DOHH2 (cell line): Measurements from ENCODE around the gene SEC22A.

ENCODE experiments used
- EZH2phosphoT487 ChIP-seq: fragments of 200-600 bp; sonication (generic); IDR thresholded peaks from 2 replicates; pipeline ENCODE4 v1.6.1; 2017; ENCODE audit warnings: borderline replicate concordance, mild to moderate bottlenecking, antibody characterized with exemption, low read length, moderate library complexity, mixed read lengths
- TF ChIP-seq, protein P1 (sequence below): fragments of 200-600 bp; sonication (generic); IDR thresholded peaks from one replicate; pipeline ENCODE4 v1.5.1; 2014; ENCODE audit warnings: antibody characterized with exemption, mild to moderate bottlenecking, low read depth, low read length; ENCODE audit not compliant: poor library complexity, severe bottlenecking

DNA sequence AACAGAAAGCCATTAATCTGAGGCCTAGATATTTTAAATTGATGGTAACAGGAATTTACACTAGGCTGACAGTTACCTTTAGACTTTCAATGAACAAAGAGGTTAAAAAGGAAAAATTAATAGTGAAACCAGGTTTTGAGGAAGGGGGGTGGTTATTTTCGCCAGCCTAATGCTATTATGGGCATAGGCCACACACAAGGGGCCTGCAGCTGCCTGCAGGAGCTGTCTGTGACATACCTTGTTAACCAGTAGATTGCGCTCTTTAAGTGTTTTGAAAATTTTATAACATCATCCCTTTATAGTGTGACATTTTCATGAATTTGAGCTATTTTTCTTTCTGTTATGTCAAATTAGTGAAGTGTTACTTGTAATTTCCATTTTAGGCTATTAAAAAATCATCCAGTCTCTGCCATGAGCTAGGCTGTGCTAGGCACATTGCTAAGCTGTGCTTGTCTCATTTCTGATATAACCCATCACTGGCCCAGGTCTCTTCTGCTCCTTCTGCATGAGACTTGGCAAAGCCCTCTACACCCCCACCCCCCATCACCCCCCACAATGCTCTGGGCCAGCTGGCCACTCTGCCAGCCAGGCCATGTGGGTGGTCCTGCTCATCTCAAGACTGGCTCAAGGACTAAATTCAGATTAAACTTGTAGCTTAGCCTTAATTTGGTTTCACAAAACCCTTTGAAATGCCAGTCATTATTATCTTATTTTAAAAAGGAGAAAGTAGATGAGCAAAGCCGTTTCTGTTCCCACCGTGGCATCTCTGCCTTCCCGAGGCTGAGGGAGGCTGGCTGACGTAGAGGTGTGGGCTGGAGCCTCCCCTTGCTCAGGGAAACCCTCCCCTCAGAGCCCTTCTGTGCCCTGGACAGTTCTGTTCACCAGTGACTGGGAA is 48.4 kb upstream of the SEC22A start:
- TF ChIP-seq, protein P1, sequence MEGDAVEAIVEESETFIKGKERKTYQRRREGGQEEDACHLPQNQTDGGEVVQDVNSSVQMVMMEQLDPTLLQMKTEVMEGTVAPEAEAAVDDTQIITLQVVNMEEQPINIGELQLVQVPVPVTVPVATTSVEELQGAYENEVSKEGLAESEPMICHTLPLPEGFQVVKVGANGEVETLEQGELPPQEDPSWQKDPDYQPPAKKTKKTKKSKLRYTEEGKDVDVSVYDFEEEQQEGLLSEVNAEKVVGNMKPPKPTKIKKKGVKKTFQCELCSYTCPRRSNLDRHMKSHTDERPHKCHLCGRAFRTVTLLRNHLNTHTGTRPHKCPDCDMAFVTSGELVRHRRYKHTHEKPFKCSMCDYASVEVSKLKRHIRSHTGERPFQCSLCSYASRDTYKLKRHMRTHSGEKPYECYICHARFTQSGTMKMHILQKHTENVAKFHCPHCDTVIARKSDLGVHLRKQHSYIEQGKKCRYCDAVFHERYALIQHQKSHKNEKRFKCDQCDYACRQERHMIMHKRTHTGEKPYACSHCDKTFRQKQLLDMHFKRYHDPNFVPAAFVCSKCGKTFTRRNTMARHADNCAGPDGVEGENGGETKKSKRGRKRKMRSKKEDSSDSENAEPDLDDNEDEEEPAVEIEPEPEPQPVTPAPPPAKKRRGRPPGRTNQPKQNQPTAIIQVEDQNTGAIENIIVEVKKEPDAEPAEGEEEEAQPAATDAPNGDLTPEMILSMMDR: no peak
- no peak for TF ChIP-seq EZH2phosphoT487
